Colonic mucosa (tissue), 4 donors: ENCODE data around the gene VAPA. TPM values are rescaled to one million over a fixed set of nuclear protein-coding genes. Genes with fewer than 3 reads are reported as not detected.
A peak's percentile ranks its signal among the peaks of the same experiment; 100 is the strongest.

Experiments
- DNase-seq: peaks from one replicate; pipeline ENCODE4 v3.0.0-alpha.2; 2020
- H3K27ac ChIP-seq: fragments of 200-600 bp; one replicate; pipeline ENCODE4 v1.8.0; 2021
- H3K27me3 ChIP-seq: fragments of 200-600 bp; one replicate; pipeline ENCODE4 v1.8.0; 2021
- H3K36me3 ChIP-seq: fragments of 200-600 bp; one replicate; pipeline ENCODE4 v1.8.0; 2021
- H3K4me1 ChIP-seq: fragments of 200-600 bp; one replicate; pipeline ENCODE4 v1.8.0; 2021; ENCODE audit warnings: mild to moderate bottlenecking
- H3K4me3 ChIP-seq: fragments of 200-600 bp; one replicate; pipeline ENCODE4 v1.8.0; 2021
- H3K9ac ChIP-seq, 2 donors: one replicate each; pipeline ENCODE4 v1.7.0; 2013; ENCODE audit warnings: control low read depth in 2 of 2, low read depth in 2 of 2, low read length in 2 of 2
- H3K9me3 ChIP-seq: fragments of 200-600 bp; one replicate; pipeline ENCODE4 v1.8.0; 2021
- CTCF ChIP-seq: fragments of 200-600 bp; IDR thresholded peaks from one replicate; pipeline ENCODE4 v1.8.0; 2022; ENCODE audit warnings: antibody characterized with exemption, mild to moderate bottlenecking
- intact Hi-C: fragments of 100-400 bp; cut with DNase I; formaldehyde crosslinking; loops from one replicate; pipeline ENCODE4 v1.14.1; 2022
- total RNA-seq, 2 donors: library from RNA; stranded (reverse); fragmentation: NEBNext Ultra II Directional in 1 of 2; extraction: Animal tissue kit (Norgen Biotek cat#: 25700) in 1 of 2; gene quantifications; one replicate each; pipeline ENCODE4 v1.2.1, GENCODE V29; 2021
- donor health status: healthy.
- donor health status: DM: no; HTN: no; CAD: no.
- donor health status: DM: no; HTN: no; CAD: no.

The VAPA gene
- total RNA-seq, 2 donors from 2014 or later = 224 to 295 TPM

GRCh38 chr18:9994026-9994570 is 80.3 kb downstream of the VAPA start:
- intact Hi-C loops = no loop called here
- Histone ChIP-seq H3K4me1 (no peaks in the 10 kb centered on the region), H3K27me3 (no peaks in the 10 kb centered on the region), H3K9me3 (peaks cover 6% of the 10 kb centered on the region), H3K9ac (no peak overlapping the region), H3K4me3 (no peak overlapping the region), H3K36me3 (no peaks in the 10 kb centered on the region), H3K27ac (no peak overlapping the region)
- no peak for TF ChIP-seq CTCF
- peak; percentile 6 for DNase-seq

- no peak overlapping the region for H3K4me3 ChIP-seq
- H3K9ac ChIP-seq = no peak overlapping the region
- no peak for DNase-seq
- H3K36me3 ChIP-seq = no peaks in the 10 kb centered on the region
- intact Hi-C loops = no loop called here
- H3K27ac ChIP-seq = no peak overlapping the region
- H3K27me3 ChIP-seq = no peaks in the 10 kb centered on the region
- H3K9me3 ChIP-seq = peaks cover 6% of the 10 kb centered on the region
- no peak for TF ChIP-seq CTCF
- H3K4me1 ChIP-seq = no peaks in the 10 kb centered on the region
These were observed 81.0 kb downstream of the VAPA start for GRCh38 chr18:9994701-9995235.

GRCh38 chr18:9995631-9996030 is 81.8 kb downstream of the VAPA start:
- no peaks in the 10 kb centered on the region for H3K36me3 ChIP-seq
- H3K9ac ChIP-seq = no peak overlapping the region
- H3K9me3 ChIP-seq = peaks cover 6% of the 10 kb centered on the region
- no peak for DNase-seq
- H3K27me3 ChIP-seq = no peaks in the 10 kb centered on the region
- no peak overlapping the region for H3K4me3 ChIP-seq
- H3K27ac ChIP-seq = no peak overlapping the region
- intact Hi-C loops = no loop called here
- TF ChIP-seq CTCF = no peak
- H3K4me1 ChIP-seq = no peaks in the 10 kb centered on the region

- no peak for TF ChIP-seq CTCF
- Histone ChIP-seq H3K4me1 (no peaks in the 10 kb centered on the region), H3K36me3 (no peaks in the 10 kb centered on the region), H3K27me3 (no peaks in the 10 kb centered on the region), H3K9me3 (peaks cover 6% of the 10 kb centered on the region), H3K9ac (no peak overlapping the region), H3K27ac (no peak overlapping the region), H3K4me3 (no peak overlapping the region)
- intact Hi-C loops = no loop called here
- DNase-seq = no peak
These were observed 82.3 kb downstream of the VAPA start for GRCh38 chr18:9996094-9996493.

- intact Hi-C loops = no loop called here
- Histone ChIP-seq H3K4me3 (no peak overlapping the region), H3K4me1 (no peaks in the 10 kb centered on the region), H3K36me3 (no peaks in the 10 kb centered on the region), H3K9me3 (peaks cover 6% of the 10 kb centered on the region), H3K27ac (no peak overlapping the region), H3K9ac (no peak overlapping the region), H3K27me3 (no peaks in the 10 kb centered on the region)
- no peak for DNase-seq
- no peak for TF ChIP-seq CTCF
These were observed 83.9 kb downstream of the VAPA start for GRCh38 chr18:9997711-9998110.
